K562 (cell line): Measurements from ENCODE around the gene PDE6B. TPM values are rescaled to one million over a fixed set of nuclear protein-coding genes. Genes with fewer than 3 reads are reported as not detected.

ENCODE experiments used
- HDAC2 ChIP-seq: fragments of 450-650 bp; IDR thresholded peaks from 2 replicates; pipeline ENCODE4 v1.6.1; 2016; ENCODE audit warnings: mild to moderate bottlenecking
- JUNB ChIP-seq: fragments of 450-650 bp; formaldehyde crosslinking; conservative IDR thresholded peaks from 2 replicates; pipeline ENCODE4 v1.4.0; 2020; ENCODE audit warnings: mild to moderate bottlenecking
- KAT8 ChIP-seq: fragments of 450-650 bp; IDR thresholded peaks from 2 replicates; pipeline ENCODE4 v1.6.1; 2016; ENCODE audit warnings: low read depth, mild to moderate bottlenecking
- L3MBTL2 ChIP-seq: fragments of 450-650 bp; IDR thresholded peaks from 2 replicates; pipeline ENCODE4 v1.6.1; 2016; ENCODE audit warnings: mild to moderate bottlenecking, moderate library complexity
- MYBL2 ChIP-seq, 2 experiments: fragments of 450-650 bp in 1 of 2; sonication (generic) in 1 of 2; formaldehyde crosslinking in 1 of 2; IDR thresholded peaks; 2 replicates each; pipeline versions ENCODE4 v1.6.1 to v1.8.1; 2017 to 2022; ENCODE audit warnings: borderline replicate concordance in 1 of 2, inconsistent platforms in 1 of 2, low read depth in 1 of 2, mild to moderate bottlenecking in 1 of 2, missing genetic modification reagents in 1 of 2, moderate library complexity in 1 of 2
- MYC ChIP-seq, 2 experiments: fragments of 250-450 bp in 1 of 2; sonication (Bioruptor Pico) in 1 of 2; IDR thresholded peaks; 2 replicates each; pipeline versions ENCODE4 v1.5.1 to v1.6.1; 2012 to 2021; ENCODE audit warnings: low read depth in 2 of 2, borderline replicate concordance in 1 of 2, improper control_type of control experiment in 1 of 2, low read length in 1 of 2, mild to moderate bottlenecking in 1 of 2, moderate library complexity in 1 of 2
- NR2C2 ChIP-seq, 2 experiments: fragments of 200-800 bp in 1 of 2; sonication (Bioruptor generic) in 1 of 2; sonication (generic) in 1 of 2; formaldehyde crosslinking in 1 of 2; IDR thresholded peaks; 2 replicates each; pipeline versions ENCODE4 v1.6.1 to v1.8.0; 2016 to 2022; ENCODE audit warnings: mild to moderate bottlenecking in 1 of 2, missing compliant biosample characterization in 1 of 2, missing genetic modification characterization in 1 of 2, missing genetic modification reagents in 1 of 2
- NR4A1 ChIP-seq, 2 experiments: fragments of 250-450 bp in 1 of 2; fragments of 450-650 bp in 1 of 2; sonication (Bioruptor Pico) in 1 of 2; IDR thresholded peaks; 2 replicates each; pipeline versions ENCODE4 v1.4.0 to v1.6.1; 2016 to 2020; ENCODE audit warnings: mild to moderate bottlenecking in 2 of 2, missing compliant biosample characterization in 1 of 2, missing genetic modification characterization in 1 of 2, moderate library complexity in 1 of 2
- POLR2B ChIP-seq: fragments of 450-650 bp; IDR thresholded peaks from 2 replicates; pipeline ENCODE4 v1.6.1; 2018; ENCODE audit warnings: low read depth; ENCODE audit not compliant: partially characterized antibody
- RBBP5 ChIP-seq: fragments of 200-600 bp; sonication (generic); IDR thresholded peaks from 2 replicates; pipeline ENCODE4 v1.6.1; 2012; ENCODE audit warnings: borderline replicate concordance, mild to moderate bottlenecking, low read length, control low read depth, inconsistent platforms; ENCODE audit not compliant: insufficient read depth, poor library complexity, severe bottlenecking
- RBM25 ChIP-seq: fragments of 200-400 bp; formaldehyde crosslinking; IDR thresholded peaks from 2 replicates; pipeline ENCODE4 v1.6.1; 2018; ENCODE audit warnings: low read length, low read depth, moderate library complexity; ENCODE audit not compliant: severe bottlenecking
- SMARCE1 ChIP-seq: fragments of 450-650 bp; IDR thresholded peaks from 2 replicates; pipeline ENCODE4 v1.7.1; 2016; ENCODE audit warnings: mild to moderate bottlenecking
- TCF3 ChIP-seq: sonication (generic); formaldehyde crosslinking; IDR thresholded peaks from 2 replicates; pipeline ENCODE4 v1.4.0; 2020; ENCODE audit warnings: mild to moderate bottlenecking, missing genetic modification reagents
- TRIM24 ChIP-seq, 2 experiments: fragments of 450-650 bp; IDR thresholded peaks; 2 replicates each; pipeline ENCODE4 v1.6.1; 2016
- ZNF282 ChIP-seq: sonication (generic); formaldehyde crosslinking; IDR thresholded peaks from 2 replicates; pipeline ENCODE4 v1.8.1; 2023; ENCODE audit warnings: missing genetic modification reagents
- ZNF431 ChIP-seq: sonication (generic); formaldehyde crosslinking; IDR thresholded peaks from 2 replicates; pipeline ENCODE4 v1.8.0; 2022; ENCODE audit warnings: mild to moderate bottlenecking, missing genetic modification reagents
- ZNF436 ChIP-seq: fragments of 250-450, 450-650 bp; sonication (Bioruptor Pico); formaldehyde crosslinking; IDR thresholded peaks from 2 replicates; pipeline ENCODE4 v1.7.0; 2020; ENCODE audit warnings: mild to moderate bottlenecking
- ZNF644 ChIP-seq: fragments of 200-800 bp; sonication (Bioruptor generic); IDR thresholded peaks from 2 replicates; pipeline ENCODE4 v1.6.1; 2016; ENCODE audit warnings: low read depth, missing genetic modification characterization, missing compliant biosample characterization
- ZNF766 ChIP-seq: fragments of 200-800 bp; sonication (Bioruptor generic); conservative IDR thresholded peaks from 2 replicates; pipeline ENCODE4 v1.6.1; 2016; ENCODE audit warnings: missing genetic modification characterization, missing compliant biosample characterization
- polyA plus RNA-seq, 8 experiments: library from polyadenylated mRNA; depleted of rRNA in 4 of 8; stranded (reverse) in 5 of 8; unstranded in 3 of 8; fragments of >200 nt; fragmentation: Nextera tagmentation in 2 of 8; fragmentation: Illumina TruSeq in 1 of 8; extraction: Ambion mirVana in 2 of 8; extraction: Trizol in 1 of 8; gene quantifications; 2 replicates each; pipeline versions ENCODE4 v1.2.1 to v1.2.3, GENCODE V29; 2011 to 2014; ENCODE audit warnings: inconsistent platforms in 1 of 8, missing spikeins in 1 of 8
- total RNA-seq, 7 experiments: library from RNA; depleted of rRNA in 6 of 7; stranded (reverse); fragments of >200 nt in 6 of 7; fragmentation: Illumina TruSeq in 2 of 7; extraction: Trizol in 2 of 7; gene quantifications; 2 replicates each; pipeline versions ENCODE4 v1.2.1 to v1.2.3, GENCODE V29; 2011 to 2021; ENCODE audit warnings: low replicate concordance in 1 of 7
- TF ChIP-seq, protein P1 (sequence below): fragments of 450-650 bp; IDR thresholded peaks from 2 replicates; pipeline ENCODE4 v1.6.1; 2016; ENCODE audit warnings: missing biosample characterization, missing genetic modification characterization
- TF ChIP-seq, protein P2 (sequence below): fragments of 250-450 bp; sonication (Bioruptor Pico); IDR thresholded peaks from 2 replicates; pipeline ENCODE4 v1.5.0; 2021

Gene PDE6B
- total and polyA plus RNA-seq, 9 of the 15 experiments (the other 6 are each of a cell fraction or from before 2014, with no cell fraction given), result 0.04 TPM; not detected in 8

DNA sequence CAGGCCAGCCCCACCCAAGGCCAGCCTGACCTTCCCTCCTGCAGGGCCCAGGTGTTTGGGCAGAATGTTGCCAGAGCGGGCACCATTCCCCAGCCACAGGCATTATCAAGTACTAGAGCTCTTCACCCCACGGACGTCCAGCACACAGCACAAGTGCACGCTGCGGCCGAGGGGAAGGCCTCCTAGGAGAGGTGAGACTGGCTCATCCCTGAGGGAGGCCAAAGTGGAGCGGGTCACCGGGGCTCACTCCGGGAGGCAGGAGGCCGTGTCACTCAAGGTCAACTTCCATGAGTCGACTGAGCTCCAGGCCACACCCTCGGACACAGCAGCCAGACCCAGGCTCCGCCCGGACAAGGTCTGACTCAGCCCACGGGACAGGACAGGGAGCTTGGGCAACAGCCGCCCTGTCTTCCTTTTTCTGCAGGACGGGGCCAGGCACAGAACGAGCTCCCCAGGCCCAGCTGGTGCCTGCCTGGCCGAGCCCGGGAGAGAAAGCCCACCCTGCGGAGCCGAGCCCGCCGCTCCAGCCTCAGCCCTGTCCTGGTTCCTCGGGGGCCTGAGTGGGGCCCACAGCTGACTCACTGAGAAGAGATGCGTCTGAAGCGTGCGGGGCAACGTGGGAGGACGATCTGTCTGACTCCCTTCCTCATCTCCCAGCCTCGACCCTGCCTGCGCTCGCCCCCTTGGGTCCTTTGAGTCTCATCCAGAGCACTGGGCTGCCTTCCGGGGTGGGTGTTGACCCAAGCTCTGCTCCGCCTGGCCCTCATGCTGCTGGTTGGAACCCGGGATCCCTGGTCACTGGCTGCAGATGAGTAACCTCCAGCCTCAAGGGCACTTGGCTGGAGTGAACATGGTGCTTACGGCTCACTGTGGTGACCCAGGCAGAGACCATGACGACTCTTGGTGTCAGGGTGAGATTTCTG lies 61.9 kb downstream of the PDE6B start (continued):
- TF ChIP-seq, protein P1, sequence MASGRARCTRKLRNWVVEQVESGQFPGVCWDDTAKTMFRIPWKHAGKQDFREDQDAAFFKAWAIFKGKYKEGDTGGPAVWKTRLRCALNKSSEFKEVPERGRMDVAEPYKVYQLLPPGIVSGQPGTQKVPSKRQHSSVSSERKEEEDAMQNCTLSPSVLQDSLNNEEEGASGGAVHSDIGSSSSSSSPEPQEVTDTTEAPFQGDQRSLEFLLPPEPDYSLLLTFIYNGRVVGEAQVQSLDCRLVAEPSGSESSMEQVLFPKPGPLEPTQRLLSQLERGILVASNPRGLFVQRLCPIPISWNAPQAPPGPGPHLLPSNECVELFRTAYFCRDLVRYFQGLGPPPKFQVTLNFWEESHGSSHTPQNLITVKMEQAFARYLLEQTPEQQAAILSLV (tag), result 0 out of 2 replicates have a peak, but pooled peaks have one; percentile 26
- TF ChIP-seq KAT8 (no peak), RBBP5 (peak; percentile 76), L3MBTL2 (peak; percentile 74), SMARCE1 (peak; percentile 68), TCF3 (no peak), NR4A1 (CRISPR knock-in tag; IDR thresholded peaks at IDR 0.05) (no peak), NR4A1 (tag; IDR thresholded peaks at IDR 0.05) (peak; percentile 21; the same call in 1 of the 2 replicates), HDAC2 (0 out of 2 replicates have a peak, but pooled peaks have one; percentile 59), ZNF644 (tag) (0 out of 2 replicates have a peak, but pooled peaks have one; percentile 27), JUNB (CRISPR knock-in tag) (0 out of 2 replicates have a peak, but pooled peaks have one; percentile 7), TRIM24 (IDR thresholded peaks at IDR 0.05) (peak in 1 of 2 experiments; percentile 21; a peak in 1 of 4 replicates), MYBL2 (IDR thresholded peaks at IDR 0.05; ENCODE audit: low read depth) (no peak), MYBL2 (CRISPR knock-in tag; IDR thresholded peaks at IDR 0.05; ENCODE audit: borderline replicate concordance) (no peak), POLR2B (peak; percentile 70), ZNF431 (CRISPR knock-in tag) (no peak), NR2C2 (CRISPR knock-in tag; IDR thresholded peaks at IDR 0.05) (peak; percentile 45; the same call in 1 of the 2 replicates), NR2C2 (tag; IDR thresholded peaks at IDR 0.05) (peak; percentile 92), RBM25 (no peak), MYC (IDR thresholded peaks at IDR 0.05; ENCODE audit: low read depth, low read length) (peak; percentile 66), MYC (CRISPR knock-in tag; IDR thresholded peaks at IDR 0.05; ENCODE audit: borderline replicate concordance, low read depth) (no peak), ZNF766 (CRISPR knock-in tag) (peak; percentile 68; the same call in 1 of the 2 replicates), ZNF282 (CRISPR knock-in tag) (0 out of 2 replicates have a peak, but pooled peaks have one; percentile 54), ZNF436 (no peak)
- TF ChIP-seq, protein P2, sequence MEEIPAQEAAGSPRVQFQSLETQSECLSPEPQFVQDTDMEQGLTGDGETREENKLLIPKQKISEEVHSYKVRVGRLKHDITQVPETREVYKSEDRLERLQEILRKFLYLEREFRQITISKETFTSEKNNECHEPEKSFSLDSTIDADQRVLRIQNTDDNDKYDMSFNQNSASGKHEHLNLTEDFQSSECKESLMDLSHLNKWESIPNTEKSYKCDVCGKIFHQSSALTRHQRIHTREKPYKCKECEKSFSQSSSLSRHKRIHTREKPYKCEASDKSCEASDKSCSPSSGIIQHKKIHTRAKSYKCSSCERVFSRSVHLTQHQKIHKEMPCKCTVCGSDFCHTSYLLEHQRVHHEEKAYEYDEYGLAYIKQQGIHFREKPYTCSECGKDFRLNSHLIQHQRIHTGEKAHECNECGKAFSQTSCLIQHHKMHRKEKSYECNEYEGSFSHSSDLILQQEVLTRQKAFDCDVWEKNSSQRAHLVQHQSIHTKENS (CRISPR knock-in tag), result no peak
